MM.1S (cell line): ENCODE data around the gene STAT1.

ENCODE experiments used
- DNase-seq: peaks from one replicate; pipeline ENCODE4 v3.0.0-alpha.2; 2015
- H2AFZ ChIP-seq: fragments of 300-600 bp; sonication (generic); 2 replicates; pipeline ENCODE4 v1.6.0; 2016; ENCODE audit warnings: antibody characterized with exemption, low read length
- H3F3A ChIP-seq: fragments of 300-600 bp; sonication (generic); 2 replicates; pipeline ENCODE4 v1.6.1; 2016; ENCODE audit warnings: mild to moderate bottlenecking, antibody characterized with exemption, low read length, moderate library complexity, mixed read lengths; ENCODE audit not compliant: insufficient read depth
- H3K27ac ChIP-seq: fragments of 300-600 bp; sonication (generic); 2 replicates; pipeline ENCODE4 v1.5.1; 2016; ENCODE audit warnings: mild to moderate bottlenecking, low read length
- H3K27me3 ChIP-seq: fragments of 300-600 bp; sonication (generic); replicated peaks from 2 replicates; pipeline ENCODE4 v1.6.0; 2016; ENCODE audit warnings: low read length; ENCODE audit not compliant: insufficient read depth
- H3K36me3 ChIP-seq: fragments of 300-600 bp; sonication (generic); replicated peaks from 2 replicates; pipeline ENCODE4 v1.6.1; 2016; ENCODE audit warnings: mild to moderate bottlenecking, low read length, mixed read lengths; ENCODE audit not compliant: insufficient read depth
- H3K4me1 ChIP-seq: fragments of 300-600 bp; sonication (generic); 2 replicates; pipeline ENCODE4 v1.6.1; 2016; ENCODE audit warnings: low read length, mixed read lengths
- H3K4me2 ChIP-seq: fragments of 300-600 bp; sonication (generic); 2 replicates; pipeline ENCODE4 v1.6.0; 2016; ENCODE audit warnings: low read depth, low read length
- H3K4me3 ChIP-seq: fragments of 300-600 bp; sonication (generic); 2 replicates; pipeline ENCODE4 v1.5.1; 2016; ENCODE audit warnings: low read length, mixed read lengths
- H3K79me2 ChIP-seq: fragments of 300-600 bp; sonication (generic); 2 replicates; pipeline ENCODE4 v1.6.1; 2016; ENCODE audit warnings: mixed run types, low read length, mixed read lengths
- H3K9ac ChIP-seq: fragments of 300-600 bp; sonication (generic); 2 replicates; pipeline ENCODE4 v1.6.1; 2016; ENCODE audit warnings: low read length, mixed read lengths
- H3K9me2 ChIP-seq: fragments of 300-600 bp; sonication (generic); replicated peaks from 2 replicates; pipeline ENCODE4 v1.6.1; 2016; ENCODE audit warnings: mild to moderate bottlenecking, low read length, mixed read lengths; ENCODE audit not compliant: insufficient read depth
- H3K9me3 ChIP-seq: fragments of 300-600 bp; sonication (generic); replicated peaks from 2 replicates; pipeline ENCODE4 v1.6.1; 2016; ENCODE audit warnings: mild to moderate bottlenecking, low read length, mixed read lengths; ENCODE audit not compliant: insufficient read depth
- H4K20me1 ChIP-seq: fragments of 300-600 bp; sonication (generic); 2 replicates; pipeline ENCODE4 v1.6.1; 2016; ENCODE audit warnings: mild to moderate bottlenecking, low read length, moderate library complexity, mixed read lengths; ENCODE audit not compliant: insufficient read depth
- EZH2 ChIP-seq: fragments of 300-600 bp; sonication (generic); optimal IDR thresholded peaks from 2 replicates; pipeline ENCODE3; 2017; ENCODE audit warnings: low read depth, mild to moderate bottlenecking, antibody characterized with exemption, low read length, mixed read lengths
- EZH2phosphoT487 ChIP-seq: fragments of 300-600 bp; sonication (generic); IDR thresholded peaks from 2 replicates; pipeline ENCODE4 v1.6.1; 2018; ENCODE audit warnings: antibody characterized with exemption, low read length
- TF ChIP-seq, protein P1 (sequence below): fragments of 300-600 bp; sonication (generic); IDR thresholded peaks from 2 replicates; pipeline ENCODE4 v1.5.1; 2016; ENCODE audit warnings: antibody characterized with exemption, low read length, mixed read lengths

Gene STAT1

GRCh38 chr2:191012346-191012745 is 1.6 kb downstream of the STAT1 start:
- Histone ChIP-seq H3K9me2 (no peaks in the 10 kb centered on the region), H3K4me1 (peaks cover 28% of the 10 kb centered on the region), H3K36me3 (0 out of 2 replicates have a peak, but pooled peaks cover 2% of the 10 kb centered on the region), H3K4me2 (no peak overlapping the region), H3K9me3 (no peaks in the 10 kb centered on the region), H3K27me3 (no peaks in the 10 kb centered on the region), H3K79me2 (peaks cover 26% of the 10 kb centered on the region), H3K27ac (no peak overlapping the region), H3K4me3 (no peak overlapping the region), H3F3A (peaks cover 6% of the 10 kb centered on the region; the same call in 1 of the 2 replicates), H2AFZ (no peak overlapping the region), H3K9ac (no peak overlapping the region), H4K20me1 (no peaks in the 10 kb centered on the region)
- DNase-seq, result no peak
- TF ChIP-seq, protein P1, sequence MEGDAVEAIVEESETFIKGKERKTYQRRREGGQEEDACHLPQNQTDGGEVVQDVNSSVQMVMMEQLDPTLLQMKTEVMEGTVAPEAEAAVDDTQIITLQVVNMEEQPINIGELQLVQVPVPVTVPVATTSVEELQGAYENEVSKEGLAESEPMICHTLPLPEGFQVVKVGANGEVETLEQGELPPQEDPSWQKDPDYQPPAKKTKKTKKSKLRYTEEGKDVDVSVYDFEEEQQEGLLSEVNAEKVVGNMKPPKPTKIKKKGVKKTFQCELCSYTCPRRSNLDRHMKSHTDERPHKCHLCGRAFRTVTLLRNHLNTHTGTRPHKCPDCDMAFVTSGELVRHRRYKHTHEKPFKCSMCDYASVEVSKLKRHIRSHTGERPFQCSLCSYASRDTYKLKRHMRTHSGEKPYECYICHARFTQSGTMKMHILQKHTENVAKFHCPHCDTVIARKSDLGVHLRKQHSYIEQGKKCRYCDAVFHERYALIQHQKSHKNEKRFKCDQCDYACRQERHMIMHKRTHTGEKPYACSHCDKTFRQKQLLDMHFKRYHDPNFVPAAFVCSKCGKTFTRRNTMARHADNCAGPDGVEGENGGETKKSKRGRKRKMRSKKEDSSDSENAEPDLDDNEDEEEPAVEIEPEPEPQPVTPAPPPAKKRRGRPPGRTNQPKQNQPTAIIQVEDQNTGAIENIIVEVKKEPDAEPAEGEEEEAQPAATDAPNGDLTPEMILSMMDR, result no peak
- TF ChIP-seq EZH2, result no peak
- no peak for TF ChIP-seq EZH2phosphoT487

- peaks cover 28% of the 10 kb centered on the region for H3K4me1 ChIP-seq
- H2AFZ ChIP-seq, result no peak overlapping the region
- H3K27me3 ChIP-seq, result no peaks in the 10 kb centered on the region
- no peak overlapping the region for H3K4me2 ChIP-seq
- H4K20me1 ChIP-seq, result no peaks in the 10 kb centered on the region
- no peak for DNase-seq
- peaks cover 6% of the 10 kb centered on the region; the same call in 1 of the 2 replicates for H3F3A ChIP-seq
- H3K9me3 ChIP-seq, result no peaks in the 10 kb centered on the region
- 0 out of 2 replicates have a peak, but pooled peaks cover 7% of the 10 kb centered on the region for H3K36me3 ChIP-seq
- H3K9ac ChIP-seq, result no peak overlapping the region
- TF ChIP-seq EZH2phosphoT487, result no peak
- TF ChIP-seq, protein P1, result no peak
- TF ChIP-seq EZH2, result no peak
- H3K27ac ChIP-seq, result no peak overlapping the region
- peaks cover 26% of the 10 kb centered on the region for H3K79me2 ChIP-seq
- no peak overlapping the region for H3K4me3 ChIP-seq
- no peaks in the 10 kb centered on the region for H3K9me2 ChIP-seq
Measured at GRCh38 chr2:191010887-191011885, 2.8 kb downstream of the STAT1 start.

DNA sequence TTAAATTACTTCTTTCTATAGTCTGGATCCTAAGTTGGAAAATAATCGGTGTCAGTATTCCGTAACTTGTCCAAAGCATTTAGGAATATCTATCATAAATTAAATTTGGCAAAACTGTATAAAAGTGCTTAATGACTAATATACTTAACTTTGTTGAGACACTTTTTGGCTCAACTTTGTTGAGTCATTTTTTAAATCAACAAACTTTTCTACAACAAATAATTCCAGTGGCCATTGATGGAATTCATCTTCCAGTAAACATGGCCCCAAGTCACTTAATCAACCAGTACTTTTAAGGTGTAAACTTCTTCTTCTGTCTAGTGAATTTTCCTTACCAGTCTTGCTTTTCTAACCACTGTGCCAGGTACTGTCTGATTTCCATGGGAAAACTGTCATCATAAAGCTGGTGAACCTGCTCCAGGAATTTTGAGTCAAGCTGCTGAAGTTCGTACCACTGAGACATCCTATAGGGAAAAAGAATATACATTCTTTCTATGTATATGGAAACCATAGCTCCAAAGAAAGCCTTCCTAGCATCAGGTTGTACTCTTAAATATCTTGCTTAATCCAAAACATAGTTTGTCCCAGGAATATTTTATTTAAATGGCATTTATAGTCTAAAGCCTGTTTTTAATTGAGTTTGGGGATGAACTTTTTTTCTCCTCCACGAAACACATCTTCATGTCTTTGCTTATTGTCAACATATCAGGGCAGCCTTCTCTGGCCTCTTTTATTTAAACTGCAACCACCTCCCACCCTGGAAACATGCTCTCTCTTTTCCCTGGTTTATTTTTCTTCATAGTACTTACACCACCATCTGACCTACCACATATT is 4.2 kb downstream of the STAT1 start:
- H3K9ac ChIP-seq, result no peak overlapping the region
- no peak overlapping the region for H3K27ac ChIP-seq
- H3K9me2 ChIP-seq, result no peaks in the 10 kb centered on the region
- peaks cover 18% of the 10 kb centered on the region for H3K4me1 ChIP-seq
- TF ChIP-seq, protein P1, result no peak
- TF ChIP-seq EZH2phosphoT487 (no peak), EZH2 (no peak)
- no peak for DNase-seq
- H3K9me3 ChIP-seq, result no peaks in the 10 kb centered on the region
- no peaks in the 10 kb centered on the region for H3K27me3 ChIP-seq
- H2AFZ ChIP-seq, result no peak overlapping the region
- peaks cover 26% of the 10 kb centered on the region for H3K79me2 ChIP-seq
- no peak overlapping the region for H3K4me3 ChIP-seq
- H3K4me2 ChIP-seq, result no peak overlapping the region
- peaks cover 6% of the 10 kb centered on the region; the same call in 1 of the 2 replicates for H3F3A ChIP-seq
- H4K20me1 ChIP-seq, result no peaks in the 10 kb centered on the region
- H3K36me3 ChIP-seq, result 0 out of 2 replicates have a peak, but pooled peaks cover 7% of the 10 kb centered on the region
